ENCODE data around the gene SYTL2.

- TF ChIP-seq CTCF (IDR thresholded peaks at IDR 0.05) (no peak), POLR2AphosphoS5 (IDR thresholded peaks at IDR 0.05) (no peak), POLR2A (IDR thresholded peaks at IDR 0.05) (no peak)
These were observed 78.0 kb downstream of the SYTL2 start for GRCh38 chr11:85732965-85733364.

All from stomach (tissue), 4 donors.